ENCODE measurements around the gene ETFBKMT. TPM values are rescaled to one million over a fixed set of nuclear protein-coding genes. Genes with fewer than 3 reads are reported as not detected.

ETFBKMT gene
- total and polyA plus RNA-seq, 2 of the 13 experiments (the other 11 are each of a cell fraction or from before 2014, with no cell fraction given), result 0.62 to 0.93 TPM

- TF ChIP-seq MAX (IDR thresholded peaks at IDR 0.05), result no peak
- TF ChIP-seq ZNF234 (CRISPR knock-in tag; conservative IDR thresholded peaks at IDR 0.05), result no peak
- no peak for TF ChIP-seq MTF2 (CRISPR knock-in tag; IDR thresholded peaks at IDR 0.05; ENCODE audit: borderline replicate concordance)
- 0 out of 2 replicates have a peak, but pooled peaks have one; percentile 13 for TF ChIP-seq HNF4A (CRISPR knock-in tag; IDR thresholded peaks at IDR 0.05)
- TF ChIP-seq ZNF574 (CRISPR knock-in tag; IDR thresholded peaks at IDR 0.05), result no peak
- peak; percentile 84 for TF ChIP-seq ZNF652 (CRISPR knock-in tag; IDR thresholded peaks at IDR 0.05; ENCODE audit: borderline replicate concordance, low read depth)
- TF ChIP-seq ZBTB40 (IDR thresholded peaks at IDR 0.05), result no peak
- no peak for TF ChIP-seq ZBTB40 (CRISPR knock-in tag; IDR thresholded peaks at IDR 0.05)
- no peak for TF ChIP-seq ZMAT3 (CRISPR knock-in tag; conservative IDR thresholded peaks at IDR 0.05)
- TF ChIP-seq EP300 (IDR thresholded peaks at IDR 0.05; ENCODE audit: low read depth in 2 of 2, low read length in 2 of 2), result peak in 1 of 2 experiments; percentile 48; a peak in 1 of 4 replicates
- TF ChIP-seq EP300 (CRISPR knock-in tag; IDR thresholded peaks at IDR 0.05; ENCODE audit: borderline replicate concordance), result no peak
- no peak for TF ChIP-seq MIER2 (CRISPR knock-in tag; IDR thresholded peaks at IDR 0.05)
- peak; percentile 56; the same call in 1 of the 2 replicates for TF ChIP-seq ARID3A (IDR thresholded peaks at IDR 0.05; ENCODE audit: low read depth, low read length)
- no peak for TF ChIP-seq RXRA (CRISPR knock-in tag; IDR thresholded peaks at IDR 0.05)
- no peak for TF ChIP-seq NR2F1 (CRISPR knock-in tag; IDR thresholded peaks at IDR 0.05)
Measured at GRCh38 chr12:31714406-31715271, 55.2 kb downstream of the ETFBKMT start (continued).
